Measurements from ENCODE around the gene ATG16L1. TPM values are rescaled to one million over a fixed set of nuclear protein-coding genes. Genes with fewer than 3 reads are reported as not detected.

Gene ATG16L1
- total and polyA plus RNA-seq, 2 donors (not counting 1 experiment from before 2014, with no cell fraction given), result 23.7 to 33.7 TPM

DNA sequence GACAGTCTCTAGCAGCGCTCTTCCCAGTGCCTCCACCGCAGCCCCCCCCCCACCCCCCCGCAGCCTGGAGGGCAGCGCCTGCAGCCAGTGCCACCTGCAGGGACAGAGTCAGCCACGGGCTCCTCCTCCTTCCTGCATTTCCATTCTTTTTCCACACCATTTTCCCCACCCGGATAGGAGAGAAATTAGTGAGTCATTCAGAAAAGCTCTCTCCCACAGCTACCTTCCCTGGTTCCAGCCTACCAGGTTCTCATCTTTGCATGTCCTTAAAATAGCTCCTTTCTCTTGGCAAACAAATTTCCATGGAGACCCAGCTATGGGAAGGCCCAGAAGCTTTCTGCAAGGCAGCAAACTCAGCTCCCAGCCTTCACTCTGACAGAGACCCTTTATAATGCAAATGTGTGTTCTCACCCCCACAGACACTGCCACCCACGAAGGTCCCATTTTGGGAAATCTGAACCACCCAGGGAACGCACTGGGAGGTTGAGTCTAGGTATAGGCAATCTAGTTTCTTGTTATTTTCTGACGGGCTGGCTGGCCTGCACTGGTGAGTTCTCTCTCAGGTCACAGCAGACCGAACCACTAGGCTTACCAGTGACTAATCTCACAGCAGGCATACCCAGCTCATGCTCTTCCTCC, 41.8 kb upstream of the ATG16L1 start:
- H3K27me3 ChIP-seq (ENCODE audit: control insufficient read depth, insufficient read depth, low read length), result peaks cover 18% of the 10 kb centered on the region
- no peaks in the 10 kb centered on the region for H4K20me1 ChIP-seq (ENCODE audit: control insufficient read depth, extremely low read depth, insufficient read depth, low read length)
- peak in 1 of 2 donors; percentile 85 for DNase-seq (ENCODE audit: low read depth in 2 of 2)
- H3K4me3 ChIP-seq (replicated peaks in 1 of 4; ENCODE audit: control extremely low read depth in 1 of 4, insufficient read depth in 1 of 4, low read depth in 3 of 4, low read length in 4 of 4), result no peak overlapping the region
- H3K9me3 ChIP-seq (ENCODE audit: control insufficient read depth, insufficient read depth, low read depth, low read length), result no peaks in the 10 kb centered on the region
- TF ChIP-seq EZH2 (IDR thresholded peaks at IDR 0.05; ENCODE audit: low read length, missing control alignments), result no peak
- TF ChIP-seq, protein P1, sequence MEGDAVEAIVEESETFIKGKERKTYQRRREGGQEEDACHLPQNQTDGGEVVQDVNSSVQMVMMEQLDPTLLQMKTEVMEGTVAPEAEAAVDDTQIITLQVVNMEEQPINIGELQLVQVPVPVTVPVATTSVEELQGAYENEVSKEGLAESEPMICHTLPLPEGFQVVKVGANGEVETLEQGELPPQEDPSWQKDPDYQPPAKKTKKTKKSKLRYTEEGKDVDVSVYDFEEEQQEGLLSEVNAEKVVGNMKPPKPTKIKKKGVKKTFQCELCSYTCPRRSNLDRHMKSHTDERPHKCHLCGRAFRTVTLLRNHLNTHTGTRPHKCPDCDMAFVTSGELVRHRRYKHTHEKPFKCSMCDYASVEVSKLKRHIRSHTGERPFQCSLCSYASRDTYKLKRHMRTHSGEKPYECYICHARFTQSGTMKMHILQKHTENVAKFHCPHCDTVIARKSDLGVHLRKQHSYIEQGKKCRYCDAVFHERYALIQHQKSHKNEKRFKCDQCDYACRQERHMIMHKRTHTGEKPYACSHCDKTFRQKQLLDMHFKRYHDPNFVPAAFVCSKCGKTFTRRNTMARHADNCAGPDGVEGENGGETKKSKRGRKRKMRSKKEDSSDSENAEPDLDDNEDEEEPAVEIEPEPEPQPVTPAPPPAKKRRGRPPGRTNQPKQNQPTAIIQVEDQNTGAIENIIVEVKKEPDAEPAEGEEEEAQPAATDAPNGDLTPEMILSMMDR (conservative IDR thresholded peaks at IDR 0.05 in 1 of 2, IDR thresholded peaks at IDR 0.05 in 1 of 2; ENCODE audit: low read depth in 1 of 2, low read length in 2 of 2), result no peak
- no peak overlapping the region for H3K27ac ChIP-seq (ENCODE audit: insufficient read depth, low read length)
- no peak overlapping the region for H3K9ac ChIP-seq (ENCODE audit: insufficient read depth, low read length)
- peaks cover 3% of the 10 kb centered on the region for H3K4me1 ChIP-seq (ENCODE audit: control insufficient read depth, extremely low read depth, insufficient read depth, low read length)
- H2AFZ ChIP-seq (ENCODE audit: low read length), result no peak overlapping the region
- no peak overlapping the region for H3K4me2 ChIP-seq (ENCODE audit: extremely low read depth, insufficient read depth, low read length)
- no peaks in the 10 kb centered on the region for H3K36me3 ChIP-seq (ENCODE audit: control insufficient read depth, insufficient read depth, low read length)
- H3K79me2 ChIP-seq (ENCODE audit: control insufficient read depth, insufficient read depth, low read length), result no peaks in the 10 kb centered on the region

DNA sequence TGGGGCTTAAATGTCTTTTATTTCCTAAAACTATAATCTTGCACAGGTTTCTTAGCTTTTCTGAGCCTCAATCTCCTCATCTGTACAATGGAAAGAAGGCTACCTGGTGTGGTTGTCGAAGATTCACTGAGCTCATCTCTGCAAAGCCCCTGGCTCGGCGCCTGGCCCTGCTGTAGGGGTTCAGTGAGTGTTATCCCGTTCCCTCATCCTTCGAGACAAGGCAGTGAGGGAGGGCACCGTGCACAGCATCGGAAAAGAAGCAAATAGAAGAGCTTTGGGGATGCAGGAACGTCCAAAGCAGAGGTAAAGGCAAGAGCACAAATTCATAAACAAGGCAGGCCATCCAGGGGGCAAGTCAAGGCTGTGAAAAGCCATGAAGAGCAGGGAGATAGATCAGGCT, 41.2 kb upstream of the ATG16L1 start:
- no peak overlapping the region for H3K4me2 ChIP-seq (ENCODE audit: extremely low read depth, insufficient read depth, low read length)
- DNase-seq (ENCODE audit: low read depth in 2 of 2), result no peak
- TF ChIP-seq EZH2 (IDR thresholded peaks at IDR 0.05; ENCODE audit: low read length, missing control alignments), result no peak

DNA sequence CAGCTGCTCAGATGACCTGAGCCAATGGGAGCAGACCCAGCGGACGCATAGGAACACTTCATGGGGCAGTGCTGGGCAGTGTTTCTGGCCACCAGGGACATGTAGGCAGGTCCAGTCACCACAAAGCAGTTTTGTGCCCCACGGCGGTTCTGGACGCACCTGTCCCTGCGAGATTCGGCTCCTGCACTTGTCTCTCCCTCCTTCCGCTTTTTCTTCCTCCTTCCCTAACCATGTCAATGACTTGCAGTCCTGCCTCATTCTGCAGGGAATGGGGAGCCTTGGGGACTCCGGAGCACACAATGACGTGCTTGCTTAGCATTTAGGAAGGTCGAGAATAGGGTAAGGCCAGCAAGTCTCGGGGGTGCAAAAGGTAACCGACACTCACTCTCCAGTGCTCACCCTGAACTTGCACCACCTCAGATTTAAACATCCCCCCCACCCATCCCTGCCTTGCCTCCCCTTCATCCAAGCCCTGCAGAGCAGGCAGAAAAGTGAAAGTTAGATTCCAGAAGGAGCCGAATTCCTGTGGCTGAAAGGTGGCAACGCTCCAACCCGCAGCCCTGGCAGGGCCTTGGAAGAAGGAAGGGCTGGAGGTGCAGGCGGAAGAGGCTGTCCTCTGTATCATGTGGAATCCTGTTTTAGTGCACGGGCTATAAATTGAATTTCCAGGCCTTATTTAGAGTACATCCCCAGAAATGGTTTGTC, 40.5 kb upstream of the ATG16L1 start:
- Histone ChIP-seq H3K27ac (ENCODE audit: insufficient read depth, low read length) (no peak overlapping the region), H3K4me3 (replicated peaks in 1 of 4; ENCODE audit: control extremely low read depth in 1 of 4, insufficient read depth in 1 of 4, low read depth in 3 of 4, low read length in 4 of 4) (peak overlapping the region in 2 of 4 experiments; percentile 9 to 20), H3K9ac (ENCODE audit: insufficient read depth, low read length) (no peak overlapping the region)

More for the DNA sequence above, 41.2 kb upstream of the ATG16L1 start:
- H3K9me3 ChIP-seq (ENCODE audit: control insufficient read depth, insufficient read depth, low read depth, low read length), result no peaks in the 10 kb centered on the region
- H4K20me1 ChIP-seq (ENCODE audit: control insufficient read depth, extremely low read depth, insufficient read depth, low read length), result no peaks in the 10 kb centered on the region
- H3K79me2 ChIP-seq (ENCODE audit: control insufficient read depth, insufficient read depth, low read length), result no peaks in the 10 kb centered on the region
- H3K27me3 ChIP-seq (ENCODE audit: control insufficient read depth, insufficient read depth, low read length), result peaks cover 18% of the 10 kb centered on the region
- H3K9ac ChIP-seq (ENCODE audit: insufficient read depth, low read length), result no peak overlapping the region
- H2AFZ ChIP-seq (ENCODE audit: low read length), result no peak overlapping the region
- no peaks in the 10 kb centered on the region for H3K36me3 ChIP-seq (ENCODE audit: control insufficient read depth, insufficient read depth, low read length)
- H3K4me1 ChIP-seq (ENCODE audit: control insufficient read depth, extremely low read depth, insufficient read depth, low read length), result peaks cover 3% of the 10 kb centered on the region
- no peak overlapping the region for H3K4me3 ChIP-seq (replicated peaks in 1 of 4; ENCODE audit: control extremely low read depth in 1 of 4, insufficient read depth in 1 of 4, low read depth in 3 of 4, low read length in 4 of 4)
- H3K27ac ChIP-seq (ENCODE audit: insufficient read depth, low read length), result no peak overlapping the region

More for the DNA sequence above, 40.5 kb upstream of the ATG16L1 start:
- Histone ChIP-seq H3K4me2 (ENCODE audit: extremely low read depth, insufficient read depth, low read length) (peak overlapping the region; percentile 87), H3K27me3 (ENCODE audit: control insufficient read depth, insufficient read depth, low read length) (peaks cover 18% of the 10 kb centered on the region), H3K9me3 (ENCODE audit: control insufficient read depth, insufficient read depth, low read depth, low read length) (no peaks in the 10 kb centered on the region), H4K20me1 (ENCODE audit: control insufficient read depth, extremely low read depth, insufficient read depth, low read length) (no peaks in the 10 kb centered on the region), H3K36me3 (ENCODE audit: control insufficient read depth, insufficient read depth, low read length) (no peaks in the 10 kb centered on the region), H3K79me2 (ENCODE audit: control insufficient read depth, insufficient read depth, low read length) (no peaks in the 10 kb centered on the region), H2AFZ (ENCODE audit: low read length) (peak overlapping the region; percentile 49), H3K4me1 (ENCODE audit: control insufficient read depth, extremely low read depth, insufficient read depth, low read length) (peaks cover 3% of the 10 kb centered on the region)
- TF ChIP-seq, protein P1 (conservative IDR thresholded peaks at IDR 0.05 in 1 of 2, IDR thresholded peaks at IDR 0.05 in 1 of 2; ENCODE audit: low read depth in 1 of 2, low read length in 2 of 2), result no peak
- no peak for TF ChIP-seq EZH2 (IDR thresholded peaks at IDR 0.05; ENCODE audit: low read length, missing control alignments)
- DNase-seq (ENCODE audit: low read depth in 2 of 2), result peak; percentile 92 to 93

Measured in fibroblast of lung (primary cell).